ENCODE measurements around the gene USP30.

DNA sequence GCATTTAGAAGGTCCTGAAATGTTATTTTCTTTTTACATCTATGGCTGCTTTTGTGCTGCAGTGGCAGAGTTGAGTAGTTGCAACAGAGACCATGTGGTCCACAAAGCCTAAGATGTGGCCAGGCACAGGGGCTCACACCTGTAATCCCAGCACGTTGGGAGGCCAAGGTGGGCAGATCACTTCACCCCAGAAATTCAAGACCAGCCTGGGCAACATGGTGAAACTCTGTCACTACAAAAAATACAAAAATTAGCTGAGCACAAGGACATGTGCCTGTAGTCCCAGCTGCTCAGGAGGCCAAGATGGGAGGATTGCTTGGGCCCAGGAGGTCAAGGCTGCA is 13.4 kb downstream of the USP30 start:
- TF ChIP-seq CTCF (IDR thresholded peaks at IDR 0.05) (no peak), POLR2A (IDR thresholded peaks at IDR 0.05) (no peak), POLR2AphosphoS5 (IDR thresholded peaks at IDR 0.05) (no peak), EP300 (IDR thresholded peaks at IDR 0.05) (no peak)

All from suprapubic skin (tissue), 4 donors.